NCI-H1105 treated with DMSO at 0.1 percent for 48 hours (cell line): ENCODE data around the gene WDR70.
"Not testable (repeated sequence)": the region's sequence is repeated elsewhere in the genome, so short reads cannot be mapped to it uniquely, and the experiment has no call there.

ENCODE experiments used
- DNase-seq: peaks from one replicate; lab custom pipeline; 2025; lab: John Stamatoyannopoulos, UW

WDR70 gene

GRCh38 chr5:37570597-37570996 is 191.5 kb downstream of the WDR70 start:
- no peak for DNase-seq

- no peak for DNase-seq
Measured at GRCh38 chr5:37571985-37572384, 192.9 kb downstream of the WDR70 start.

DNA sequence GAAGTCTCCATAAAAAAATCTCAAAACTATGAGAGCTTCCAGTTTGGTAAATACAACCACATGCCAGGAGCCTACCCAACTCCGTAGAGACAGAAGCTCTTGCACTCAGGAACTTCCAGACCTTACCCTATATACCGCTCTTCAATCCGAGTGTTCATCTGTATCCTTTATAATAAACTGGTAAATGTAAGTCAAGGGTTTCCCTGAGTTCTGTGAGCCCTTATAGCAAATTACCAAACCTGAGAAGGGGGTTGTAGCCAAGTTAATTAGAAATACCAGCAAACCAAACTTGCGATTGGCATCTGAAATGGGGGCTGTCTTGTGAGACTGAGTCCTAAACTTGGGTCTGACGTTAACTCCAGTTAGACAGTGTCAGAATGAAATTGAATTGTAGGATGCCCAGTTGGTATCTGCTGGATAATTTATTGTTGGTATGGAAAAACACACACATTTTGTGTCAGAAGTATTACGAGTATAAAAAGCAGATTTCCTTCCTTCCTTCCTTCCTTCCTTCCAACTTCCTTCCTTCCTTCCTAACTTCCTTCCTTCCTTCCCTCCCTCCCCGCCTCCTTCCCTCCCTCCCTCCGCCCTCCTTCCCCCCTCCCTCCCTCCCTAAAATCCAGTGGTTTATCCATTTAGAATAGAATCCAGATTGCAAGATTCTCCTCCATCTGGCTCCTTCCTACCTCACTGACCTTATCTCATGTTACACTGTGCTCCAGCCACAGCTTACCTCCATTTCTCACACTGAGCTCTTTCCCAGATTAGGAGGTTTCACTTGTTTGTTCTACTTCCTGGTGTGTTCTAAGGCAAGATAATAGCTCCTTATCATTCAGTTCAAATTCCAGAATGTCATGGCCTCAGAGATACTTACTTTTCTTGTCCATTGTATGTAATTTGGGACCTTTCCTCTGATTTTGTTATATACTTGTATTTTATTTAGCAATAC is 196.7 kb downstream of the WDR70 start:
- DNase-seq = no peak

- DNase-seq = no peak
Measured at GRCh38 chr5:37576552-37576951, 197.4 kb downstream of the WDR70 start.

- DNase-seq = no peak
Measured at GRCh38 chr5:37578176-37578575, 199.1 kb downstream of the WDR70 start.

- DNase-seq = no peak
Measured at GRCh38 chr5:37580106-37580505, 201.0 kb downstream of the WDR70 start.

GRCh38 chr5:37582202-37582601 is 203.1 kb downstream of the WDR70 start:
- DNase-seq = no peak

GRCh38 chr5:37593292-37593691 is 214.2 kb downstream of the WDR70 start:
- DNase-seq = not testable (repeated sequence)

- DNase-seq = not testable (repeated sequence)
Measured at GRCh38 chr5:37594864-37595263, 215.7 kb downstream of the WDR70 start.

GRCh38 chr5:37598733-37599132 is 219.6 kb downstream of the WDR70 start:
- DNase-seq = no peak

- no peak for DNase-seq
Measured at GRCh38 chr5:37601163-37601562, 222.0 kb downstream of the WDR70 start.

- no peak for DNase-seq
Measured at GRCh38 chr5:37603072-37603471, 224.0 kb downstream of the WDR70 start.

GRCh38 chr5:37604290-37604689 is 225.2 kb downstream of the WDR70 start:
- no peak for DNase-seq

GRCh38 chr5:37606148-37606547 is 227.0 kb downstream of the WDR70 start:
- no peak for DNase-seq

GRCh38 chr5:37606632-37607248 is 227.6 kb downstream of the WDR70 start:
- DNase-seq = no peak

GRCh38 chr5:37615184-37615583 is 236.1 kb downstream of the WDR70 start:
- no peak for DNase-seq

- DNase-seq = no peak
Measured at GRCh38 chr5:37619353-37619752, 240.2 kb downstream of the WDR70 start.

DNA sequence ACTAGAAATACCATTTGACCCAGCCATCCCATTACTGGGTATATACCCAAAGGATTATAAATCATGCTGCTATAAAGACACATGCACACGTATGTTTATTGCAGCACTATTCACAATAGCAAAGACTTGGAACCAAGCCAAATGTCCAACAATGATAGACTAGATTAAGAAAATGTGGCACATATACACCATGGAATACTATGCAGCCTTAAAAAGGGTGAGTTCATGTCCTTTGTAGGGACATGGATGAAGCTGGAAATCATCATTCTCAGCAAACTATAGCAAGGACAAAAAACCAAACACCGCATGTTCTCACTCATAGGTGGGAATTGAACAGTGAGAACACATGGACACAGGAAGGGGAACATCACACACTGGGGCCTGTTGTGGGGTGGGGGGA is 243.2 kb downstream of the WDR70 start:
- DNase-seq = not testable (repeated sequence)

GRCh38 chr5:37626266-37626665 is 247.1 kb downstream of the WDR70 start:
- no peak for DNase-seq

DNA sequence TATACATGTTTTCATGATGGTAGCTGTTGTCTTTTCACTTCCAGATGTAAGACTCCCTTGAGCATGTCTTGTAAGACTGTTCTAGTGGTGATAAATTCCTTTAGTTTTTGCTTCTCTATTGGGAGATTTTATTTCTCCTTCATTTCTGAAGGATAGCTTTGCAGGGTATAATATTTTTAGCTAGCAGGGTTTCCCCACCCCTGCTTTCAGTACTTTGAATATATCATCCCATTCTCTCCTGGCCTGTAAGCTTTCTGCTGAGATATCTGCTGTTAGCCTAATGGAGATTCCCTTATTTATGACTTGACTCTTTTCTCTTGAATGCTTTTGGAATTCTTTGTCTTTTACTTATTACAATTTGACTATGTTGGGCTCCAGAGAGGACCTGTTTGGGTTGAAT is 249.8 kb downstream of the WDR70 start:
- DNase-seq = no peak

DNA sequence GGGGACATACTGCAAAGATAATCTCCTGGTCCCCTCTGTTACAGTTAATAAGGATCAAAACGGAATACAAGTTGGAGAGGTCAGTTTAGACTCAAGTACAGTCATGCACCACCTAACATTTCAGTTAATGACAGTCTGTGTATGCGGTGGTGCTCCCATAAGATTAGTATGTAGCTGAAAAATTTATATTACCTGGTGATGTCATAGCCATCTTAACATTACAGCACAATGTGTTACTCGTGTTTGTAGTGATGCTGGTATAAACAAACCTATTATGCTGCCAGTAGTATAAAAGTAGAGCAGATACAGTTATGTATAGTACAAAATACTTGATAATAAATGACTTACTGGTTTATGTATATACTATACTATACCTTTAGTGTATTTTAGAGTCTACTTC is 252.8 kb downstream of the WDR70 start:
- no peak for DNase-seq

- DNase-seq = no peak
Measured at GRCh38 chr5:37637165-37637845, 258.2 kb downstream of the WDR70 start.

GRCh38 chr5:37638897-37639296 is 259.8 kb downstream of the WDR70 start:
- DNase-seq = no peak
